Sigmoid colon (tissue), 7 donors: ENCODE measurements around the gene TMEM229B. TPM values are rescaled to one million over a fixed set of nuclear protein-coding genes. Genes with fewer than 3 reads are reported as not detected.

Experiments used
- DNase-seq: peaks from one replicate; pipeline ENCODE4 v3.0.0-alpha.2; 2019
- H3K27ac ChIP-seq, 4 donors: fragments of 200-600 bp; sonication (generic); one replicate each; pipeline ENCODE4 v1.5.1; 2016 to 2019; ENCODE audit warnings: mild to moderate bottlenecking in 1 of 4
- H3K27me3 ChIP-seq, 3 donors: fragments of 200-600 bp; sonication (generic); one replicate each; pipeline ENCODE4 v1.5.1; 2019; ENCODE audit warnings: mild to moderate bottlenecking in 1 of 3
- H3K36me3 ChIP-seq, 4 donors: fragments of 200-600 bp; sonication (generic); one replicate each; pipeline ENCODE4 v1.5.1; 2016 to 2019
- H3K4me1 ChIP-seq, 4 donors: fragments of 200-600 bp; sonication (generic); one replicate each; pipeline ENCODE4 v1.5.1; 2017 to 2019
- H3K4me3 ChIP-seq, 4 donors: fragments of 200-600 bp; sonication (generic); one replicate each; pipeline ENCODE4 v1.5.1; 2017 to 2019; ENCODE audit warnings: mild to moderate bottlenecking in 2 of 4, moderate library complexity in 1 of 4
- H3K9me3 ChIP-seq, 4 donors: fragments of 200-600 bp in 3 of 4; sonication (generic) in 3 of 4; one replicate each; pipeline versions ENCODE4 v1.5.1 to v1.6.1; 2013 to 2019
- CTCF ChIP-seq, 4 experiments: fragments of 450-650 bp in 3 of 4; fragments of 200-600 bp in 1 of 4; IDR thresholded peaks; one replicate each; pipeline ENCODE4 v1.5.1; 2016 to 2019; ENCODE audit warnings: antibody characterized with exemption in 4 of 4, mild to moderate bottlenecking in 3 of 4, moderate library complexity in 2 of 4
- EP300 ChIP-seq, 4 donors: sonication (generic); formaldehyde crosslinking; IDR thresholded peaks; one replicate each; pipeline ENCODE4 v1.6.1; 2017; ENCODE audit warnings: antibody characterized with exemption in 4 of 4
- POLR2A ChIP-seq, 2 donors: fragments of 450-650 bp; IDR thresholded peaks; one replicate each; pipeline ENCODE4 v1.6.1; 2016; ENCODE audit warnings: antibody characterized with exemption in 2 of 2, mild to moderate bottlenecking in 2 of 2, moderate library complexity in 2 of 2
- POLR2AphosphoS5 ChIP-seq, 4 donors: sonication (generic); formaldehyde crosslinking; IDR thresholded peaks; one replicate each; pipeline ENCODE4 v1.6.1; 2017; ENCODE audit warnings: antibody characterized with exemption in 4 of 4
- WGBS, 2 donors: extraction: QIAGEN DNeasy Blood & Tissue Kit; methylation state at CpG; one replicate each; pipeline ENCODE4 v1.1.7; 2013; 5-methylcytosine and 5-hydroxymethylcytosine counted together
- intact Hi-C: fragments of 100-400 bp; cut with DNase I; formaldehyde crosslinking; loops from one replicate; pipeline ENCODE4 v1.15.1; 2023
- polyA plus RNA-seq, 3 donors: library from polyadenylated mRNA; stranded (reverse); fragments of 200-250 nt; gene quantifications; one replicate each; pipeline ENCODE4 v1.2.3, GENCODE V29; 2013
- total RNA-seq, 4 donors: library from RNA; depleted of rRNA; stranded (reverse); fragments of >200 nt; gene quantifications; one replicate each; pipeline ENCODE4 v1.1.0, GENCODE V29; 2016
- donor health status: healthy with polysubstance abuse.
- donor health status: Bipolar disorder and iron deficiency.
- donor health status: healthy.

Gene TMEM229B
- total and polyA plus RNA-seq, 7 donors = 1.2 to 16.4 (median 6.1) TPM

DNA sequence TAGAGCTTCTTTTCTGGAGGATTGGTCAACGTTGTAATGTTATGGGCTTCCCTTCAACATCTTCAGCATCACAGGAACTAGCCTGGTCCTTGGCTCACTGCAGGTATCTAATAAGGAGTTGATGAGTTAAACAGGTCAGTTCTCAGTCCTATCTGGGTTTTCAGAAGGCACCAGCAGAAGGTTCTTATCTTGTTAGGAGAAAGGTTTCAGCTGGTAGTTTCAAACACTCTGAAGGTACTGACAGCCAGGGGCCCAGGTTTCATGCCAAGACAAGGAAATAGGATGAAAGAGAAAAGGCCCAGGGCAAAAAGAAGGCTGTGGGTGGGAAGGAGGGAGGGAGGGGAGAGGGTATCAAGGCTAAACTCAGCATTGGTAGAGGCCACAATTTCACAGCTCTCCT is 21.4 kb downstream of the TMEM229B start:
- no peaks in the 10 kb centered on the region for H3K9me3 ChIP-seq
- TF ChIP-seq POLR2AphosphoS5 (IDR thresholded peaks at IDR 0.05) = no peak
- TF ChIP-seq POLR2A (IDR thresholded peaks at IDR 0.05) = no peak
- no peak for TF ChIP-seq EP300 (IDR thresholded peaks at IDR 0.05)
- no peak for TF ChIP-seq CTCF (IDR thresholded peaks at IDR 0.05)
- no peaks in the 10 kb centered on the region for H3K27me3 ChIP-seq
- intact Hi-C loops = no loop called here
- H3K4me1 ChIP-seq = no peaks in the 10 kb centered on the region
- H3K36me3 ChIP-seq = no peaks in the 10 kb centered on the region
- no peak overlapping the region for H3K4me3 ChIP-seq
- WGBS, 2 donors = 87 to 95% methylated on average over 1 of the region's 1 CpG
- DNase-seq = no peak
- H3K27ac ChIP-seq = no peak overlapping the region

- WGBS, 2 donors = 89 to 94% methylated on average over 8 of the region's 8 CpGs
- DNase-seq = no peak
- H3K27ac ChIP-seq = no peak overlapping the region
- no peaks in the 10 kb centered on the region for H3K4me1 ChIP-seq
- no peaks in the 10 kb centered on the region for H3K9me3 ChIP-seq
- no peak overlapping the region for H3K4me3 ChIP-seq
- no peaks in the 10 kb centered on the region for H3K27me3 ChIP-seq
- intact Hi-C loops = no loop called here
- TF ChIP-seq POLR2AphosphoS5 (IDR thresholded peaks at IDR 0.05) (no peak), EP300 (IDR thresholded peaks at IDR 0.05) (no peak), POLR2A (IDR thresholded peaks at IDR 0.05) (no peak), CTCF (IDR thresholded peaks at IDR 0.05) (no peak)
- H3K36me3 ChIP-seq = no peaks in the 10 kb centered on the region
These were observed 23.6 kb downstream of the TMEM229B start for GRCh38 chr14:67464879-67465278.

GRCh38 chr14:67464377-67464776 is 24.1 kb downstream of the TMEM229B start:
- 44 to 78% methylated on average over 6 of the region's 6 CpGs for WGBS, 2 donors
- Histone ChIP-seq H3K9me3 (no peaks in the 10 kb centered on the region), H3K27ac (no peak overlapping the region), H3K27me3 (no peaks in the 10 kb centered on the region), H3K4me1 (no peaks in the 10 kb centered on the region), H3K36me3 (no peaks in the 10 kb centered on the region), H3K4me3 (no peak overlapping the region)
- DNase-seq = no peak
- intact Hi-C loops = no loop called here
- TF ChIP-seq POLR2AphosphoS5 (IDR thresholded peaks at IDR 0.05) (no peak), EP300 (IDR thresholded peaks at IDR 0.05) (no peak), POLR2A (IDR thresholded peaks at IDR 0.05) (no peak)

DNA sequence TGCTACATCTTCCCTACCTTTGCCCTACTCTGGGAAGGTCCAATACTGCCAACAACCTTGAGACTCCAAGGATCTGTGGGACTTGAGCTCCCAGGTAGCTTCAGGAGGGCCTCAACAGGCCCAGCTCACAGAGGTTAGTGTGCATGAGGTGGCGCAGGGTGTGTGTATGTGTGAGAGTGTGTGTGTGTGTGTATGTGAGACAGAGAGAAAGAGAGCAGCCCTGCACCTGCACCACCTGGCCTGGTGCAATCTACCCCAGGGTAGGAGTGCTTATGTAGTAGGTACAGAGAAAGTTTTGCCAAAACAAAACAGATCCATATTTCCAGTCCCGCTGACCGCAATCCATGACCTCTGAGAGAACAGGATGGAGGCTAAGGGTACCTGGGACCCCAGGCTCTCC is 24.6 kb downstream of the TMEM229B start:
- no peak for DNase-seq
- Histone ChIP-seq H3K36me3 (no peaks in the 10 kb centered on the region), H3K9me3 (no peaks in the 10 kb centered on the region), H3K4me1 (no peaks in the 10 kb centered on the region), H3K27me3 (no peaks in the 10 kb centered on the region), H3K4me3 (no peak overlapping the region), H3K27ac (no peak overlapping the region)
- WGBS, 2 donors = 90 to 97% methylated on average over 3 of the region's 3 CpGs
- intact Hi-C loops = no loop called here
- TF ChIP-seq CTCF (IDR thresholded peaks at IDR 0.05) (no peak), POLR2A (IDR thresholded peaks at IDR 0.05) (no peak), POLR2AphosphoS5 (IDR thresholded peaks at IDR 0.05) (no peak), EP300 (IDR thresholded peaks at IDR 0.05) (no peak)

DNA sequence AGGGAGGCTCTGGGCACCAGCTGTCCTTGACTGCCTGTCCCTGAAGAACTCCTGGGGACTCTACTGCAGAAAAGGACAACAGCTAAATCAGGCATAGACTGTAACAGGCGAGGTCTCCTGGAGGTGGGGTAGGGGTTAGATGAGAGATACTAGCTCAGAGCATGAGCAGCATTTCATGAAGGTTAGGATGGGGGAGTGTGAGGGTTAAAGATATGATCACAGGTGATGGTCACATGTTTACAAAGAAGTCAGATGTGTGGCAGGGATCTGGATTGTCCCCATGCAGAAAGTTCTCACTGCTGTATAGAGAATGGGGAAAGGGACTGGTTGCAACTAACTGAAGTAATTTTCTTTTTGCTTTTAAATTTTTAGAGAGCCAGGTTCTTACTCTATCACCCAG is 26.5 kb downstream of the TMEM229B start:
- intact Hi-C loops = no loop called here
- no peak for TF ChIP-seq CTCF (IDR thresholded peaks at IDR 0.05)
- no peak for TF ChIP-seq POLR2A (IDR thresholded peaks at IDR 0.05)
- DNase-seq = no peak
- no peaks in the 10 kb centered on the region for H3K27me3 ChIP-seq
- H3K4me1 ChIP-seq = no peaks in the 10 kb centered on the region
- no peak overlapping the region for H3K27ac ChIP-seq
- no peaks in the 10 kb centered on the region for H3K36me3 ChIP-seq
- H3K4me3 ChIP-seq = no peak overlapping the region
- no peaks in the 10 kb centered on the region for H3K9me3 ChIP-seq
- 87 to 97% methylated on average over 1 of the region's 1 CpG for WGBS, 2 donors
